ENCODE results near the gene DVL3. TPM values are rescaled to one million over a fixed set of nuclear protein-coding genes. Genes with fewer than 3 reads are reported as not detected.

Gene DVL3
- total and polyA plus RNA-seq, 11 donors: 36.3 to 94.2 (median 64.8) TPM

DNA sequence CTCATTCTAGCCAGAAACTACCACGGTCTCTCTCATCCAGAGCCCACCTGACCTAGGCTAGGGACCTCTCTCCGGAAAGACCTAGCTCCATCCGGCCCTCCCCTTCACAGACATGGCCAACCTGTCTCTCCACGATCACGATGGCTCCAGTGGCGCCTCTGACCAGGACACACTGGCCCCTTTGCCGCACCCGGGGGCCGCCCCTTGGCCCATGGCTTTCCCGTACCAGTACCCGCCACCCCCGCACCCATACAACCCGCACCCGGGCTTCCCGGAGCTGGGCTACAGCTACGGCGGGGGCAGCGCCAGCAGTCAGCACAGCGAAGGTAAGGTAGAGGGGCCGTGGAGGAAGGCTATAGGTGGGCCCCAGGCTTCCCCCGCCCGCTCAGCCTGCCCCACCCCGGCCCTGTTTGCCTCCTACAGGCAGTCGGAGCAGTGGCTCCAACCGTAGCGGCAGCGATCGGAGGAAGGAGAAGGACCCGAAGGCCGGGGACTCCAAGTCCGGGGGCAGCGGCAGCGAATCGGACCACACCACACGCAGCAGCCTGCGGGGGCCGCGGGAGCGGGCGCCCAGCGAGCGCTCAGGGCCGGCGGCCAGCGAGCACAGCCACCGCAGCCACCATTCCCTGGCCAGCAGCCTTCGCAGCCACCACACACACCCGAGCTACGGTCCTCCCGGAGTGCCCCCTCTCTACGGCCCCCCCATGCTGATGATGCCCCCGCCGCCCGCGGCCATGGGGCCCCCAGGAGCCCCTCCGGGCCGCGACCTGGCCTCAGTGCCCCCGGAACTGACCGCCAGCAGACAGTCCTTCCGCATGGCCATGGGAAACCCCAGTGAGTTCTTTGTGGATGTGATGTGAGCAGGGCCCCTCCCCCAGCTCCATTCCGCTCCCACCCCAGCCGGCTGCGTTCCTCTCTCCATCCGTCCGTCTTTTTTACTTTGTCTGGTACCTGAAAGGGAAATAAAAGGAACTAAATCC, 15.0 kb downstream of the DVL3 start:
- no peak overlapping the region for H3K4me3 ChIP-seq
- H3K9me3 ChIP-seq: no peaks in the 10 kb centered on the region
- TF ChIP-seq, protein P1, sequence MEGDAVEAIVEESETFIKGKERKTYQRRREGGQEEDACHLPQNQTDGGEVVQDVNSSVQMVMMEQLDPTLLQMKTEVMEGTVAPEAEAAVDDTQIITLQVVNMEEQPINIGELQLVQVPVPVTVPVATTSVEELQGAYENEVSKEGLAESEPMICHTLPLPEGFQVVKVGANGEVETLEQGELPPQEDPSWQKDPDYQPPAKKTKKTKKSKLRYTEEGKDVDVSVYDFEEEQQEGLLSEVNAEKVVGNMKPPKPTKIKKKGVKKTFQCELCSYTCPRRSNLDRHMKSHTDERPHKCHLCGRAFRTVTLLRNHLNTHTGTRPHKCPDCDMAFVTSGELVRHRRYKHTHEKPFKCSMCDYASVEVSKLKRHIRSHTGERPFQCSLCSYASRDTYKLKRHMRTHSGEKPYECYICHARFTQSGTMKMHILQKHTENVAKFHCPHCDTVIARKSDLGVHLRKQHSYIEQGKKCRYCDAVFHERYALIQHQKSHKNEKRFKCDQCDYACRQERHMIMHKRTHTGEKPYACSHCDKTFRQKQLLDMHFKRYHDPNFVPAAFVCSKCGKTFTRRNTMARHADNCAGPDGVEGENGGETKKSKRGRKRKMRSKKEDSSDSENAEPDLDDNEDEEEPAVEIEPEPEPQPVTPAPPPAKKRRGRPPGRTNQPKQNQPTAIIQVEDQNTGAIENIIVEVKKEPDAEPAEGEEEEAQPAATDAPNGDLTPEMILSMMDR (IDR thresholded peaks at IDR 0.05): no peak
- no peak for TF ChIP-seq POLR2A (IDR thresholded peaks at IDR 0.05)
- intact Hi-C loops (cut with DNase I): loop anchor here in 4 of 10 donors (5.0 to 10.0 kb wide), 4 partner anchors 33 to 145 kb away; partner anchors contain the start of genes PSMD2 (in 2 of the 4), EIF2B5 (in 1 of the 4) and EIF4G1 (in 1 of the 4)
- H3K27me3 ChIP-seq: no peaks in the 10 kb centered on the region
- H3K4me1 ChIP-seq: peaks cover 0 to 11% (median 8%) of the 10 kb centered on the region in 12 donors
- WGBS, 4 donors: 90 to 93% (median 90%) methylated on average over 51 to 66 of the region's 66 CpGs
- H3K27ac ChIP-seq: peak overlapping the region in 1 of 12 donors; percentile 24
- DNase-seq (peak in 1 of 5 donors; percentile 27), ATAC-seq (no peak)
- H3K36me3 ChIP-seq: peaks cover 0 to 81% (median 76%) of the 10 kb centered on the region in 9 donors

DNA sequence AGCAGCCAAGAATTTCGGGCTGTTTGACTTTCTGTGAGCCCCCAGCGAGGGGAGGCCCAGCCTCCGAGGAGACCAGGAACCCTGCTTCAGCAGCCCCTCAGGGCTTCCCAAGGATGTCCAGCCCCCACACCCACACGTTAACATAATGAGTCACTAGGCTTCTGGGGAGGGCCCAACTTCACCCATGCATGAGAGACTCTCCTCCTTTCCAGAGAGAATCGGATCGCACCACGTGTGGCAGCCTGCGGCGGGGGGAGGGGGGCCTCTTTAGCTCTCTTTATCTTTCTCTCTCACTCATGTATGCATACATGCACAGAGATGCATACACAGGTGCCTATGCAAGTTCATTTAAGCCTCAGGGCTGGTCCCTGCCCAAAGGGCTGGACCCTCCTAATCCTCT, 16.4 kb downstream of the DVL3 start:
- no peak for ATAC-seq
- H3K27ac ChIP-seq: no peak overlapping the region
- no peak overlapping the region for H3K4me3 ChIP-seq
- no peaks in the 10 kb centered on the region for H3K9me3 ChIP-seq
- peaks cover 0 to 23% (median 19%) of the 10 kb centered on the region in 12 donors for H3K4me1 ChIP-seq
- WGBS, 4 donors: 79 to 86% (median 82%) methylated on average over 9 of the region's 9 CpGs
- TF ChIP-seq POLR2A (IDR thresholded peaks at IDR 0.05): no peak
- TF ChIP-seq, protein P1 (IDR thresholded peaks at IDR 0.05): no peak
- no peaks in the 10 kb centered on the region for H3K27me3 ChIP-seq
- intact Hi-C loops (cut with DNase I): loop anchor here in 4 of 10 donors (5.0 to 10.0 kb wide), 4 partner anchors 34 to 143 kb away; partner anchors contain the start of genes PSMD2 (in 2 of the 4), EIF2B5 (in 1 of the 4) and EIF4G1 (in 1 of the 4)
- peaks cover 0 to 67% (median 62%) of the 10 kb centered on the region in 9 donors for H3K36me3 ChIP-seq
- peak in 1 of 5 donors; percentile 1 for DNase-seq

DNA sequence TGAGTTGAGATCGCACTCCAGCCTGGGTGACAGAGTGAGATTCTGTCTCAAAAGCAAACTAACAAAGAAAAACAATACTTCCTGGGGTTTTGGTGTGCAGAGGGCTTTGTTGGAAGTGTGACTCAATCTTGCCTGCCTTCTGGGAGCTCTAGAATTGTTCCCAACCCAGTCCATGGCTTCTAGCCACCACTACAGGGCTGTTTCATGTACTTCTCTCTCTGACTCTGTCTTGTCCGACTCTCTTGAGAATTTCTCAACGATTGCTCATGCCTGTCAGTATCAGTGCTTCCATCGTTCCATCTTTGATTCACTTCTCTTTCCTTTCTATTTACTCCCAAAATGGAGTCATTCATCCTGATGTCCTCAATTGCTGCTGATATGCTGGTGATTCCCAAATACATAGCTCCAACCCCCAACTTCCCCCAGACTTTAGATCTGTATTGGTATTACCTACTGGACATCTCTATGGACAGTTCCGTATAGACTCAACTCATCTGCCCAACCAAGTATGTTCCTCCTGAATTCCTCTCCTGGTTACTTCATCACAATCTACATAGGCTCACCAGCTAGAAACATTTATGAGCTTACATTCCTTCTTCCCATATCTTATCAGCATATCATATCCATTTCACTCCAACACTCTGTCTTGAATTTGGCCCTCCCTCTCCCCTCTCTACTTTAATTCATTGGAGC, 17.6 kb downstream of the DVL3 start:
- H3K27me3 ChIP-seq: no peaks in the 10 kb centered on the region
- no peaks in the 10 kb centered on the region for H3K9me3 ChIP-seq
- H3K4me3 ChIP-seq: no peak overlapping the region
- H3K27ac ChIP-seq: peak overlapping the region in 1 of 12 donors; percentile 95
- no peak for ATAC-seq
- H3K36me3 ChIP-seq: peaks cover 0 to 66% (median 59%) of the 10 kb centered on the region in 9 donors
- intact Hi-C loops (cut with DNase I): loop anchor here in 4 of 10 donors (5.0 to 10.0 kb wide), 4 partner anchors 36 to 142 kb away; partner anchors contain the start of genes PSMD2 (in 2 of the 4), EIF2B5 (in 1 of the 4) and EIF4G1 (in 1 of the 4)
- TF ChIP-seq POLR2A (IDR thresholded peaks at IDR 0.05): no peak
- TF ChIP-seq, protein P1 (IDR thresholded peaks at IDR 0.05): no peak
- peaks cover 0 to 35% (median 31%) of the 10 kb centered on the region in 12 donors for H3K4me1 ChIP-seq
- 74 to 85% (median 75%) methylated on average over 5 of the region's 5 CpGs for whole genome bisulfite sequencing, 4 donors
- peak in 1 of 5 donors; percentile 6 for DNase-seq

All from heart left ventricle (tissue), 16 donors.